ENCODE results near the gene SOD2.
A peak's percentile ranks its signal among the peaks of the same experiment; 100 is the strongest.

SOD2 gene

DNA sequence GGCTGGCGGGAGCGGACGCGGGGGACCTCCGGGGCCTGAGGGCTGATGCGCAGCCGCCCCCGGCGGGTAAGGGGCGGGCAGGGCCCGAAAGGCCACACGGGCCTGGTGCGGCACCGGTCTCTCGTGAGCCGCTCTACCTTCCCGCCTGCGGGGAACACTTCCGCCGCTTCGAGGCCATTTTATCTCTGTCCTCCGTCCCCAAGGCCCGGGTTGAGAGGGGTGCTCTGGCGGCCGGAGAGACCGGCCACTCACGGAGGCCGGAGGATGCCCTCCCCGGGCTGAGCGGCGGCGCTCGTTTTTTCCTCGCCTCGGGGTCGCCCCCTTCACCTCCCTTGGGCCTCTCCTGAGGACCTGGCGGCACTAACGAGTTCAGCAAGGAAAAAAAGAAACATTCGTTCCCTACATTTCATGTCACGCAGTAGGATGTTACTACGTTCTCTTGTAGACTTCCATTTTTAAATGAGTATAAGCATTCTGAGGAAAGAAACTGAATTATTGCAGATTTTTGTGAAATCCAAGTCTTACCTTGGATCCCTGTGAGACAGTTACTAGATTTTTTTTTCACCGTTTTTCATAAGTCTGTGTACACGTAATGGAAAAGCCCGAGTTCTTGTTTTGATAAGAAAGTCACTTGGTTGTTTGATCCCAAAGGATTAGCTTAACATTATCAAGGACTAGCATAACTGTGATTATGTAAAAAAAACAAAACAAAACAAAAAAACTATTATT is 34.8 kb upstream of the SOD2 start (continued):
- TF ChIP-seq FEZF1 (tag by site-specific recombination; IDR thresholded peaks at IDR 0.05) = no peak
- no peak for TF ChIP-seq ZNF529 (tag by site-specific recombination; IDR thresholded peaks at IDR 0.05; ENCODE audit: insufficient replicate concordance)
- no peak for TF ChIP-seq ZNF768 (tag by site-specific recombination; IDR thresholded peaks at IDR 0.05)
- no peak for TF ChIP-seq MZF1 (tag by site-specific recombination; IDR thresholded peaks at IDR 0.05; ENCODE audit: borderline replicate concordance)
- TF ChIP-seq ZEB2 (tag by site-specific recombination; IDR thresholded peaks at IDR 0.05) = peak; percentile 37; the same call in 1 of the 2 replicates
- TF ChIP-seq ZNF211 (tag by site-specific recombination; IDR thresholded peaks at IDR 0.05; ENCODE audit: low read depth) = no peak
- TF ChIP-seq KLF1 (tag by site-specific recombination; IDR thresholded peaks at IDR 0.05) = no peak
- no peak for TF ChIP-seq ZBTB7A (tag by site-specific recombination; IDR thresholded peaks at IDR 0.05; ENCODE audit: low read depth)
- no peak for TF ChIP-seq ZBTB26 (tag by site-specific recombination; optimal IDR thresholded peaks at IDR 0.05)

DNA sequence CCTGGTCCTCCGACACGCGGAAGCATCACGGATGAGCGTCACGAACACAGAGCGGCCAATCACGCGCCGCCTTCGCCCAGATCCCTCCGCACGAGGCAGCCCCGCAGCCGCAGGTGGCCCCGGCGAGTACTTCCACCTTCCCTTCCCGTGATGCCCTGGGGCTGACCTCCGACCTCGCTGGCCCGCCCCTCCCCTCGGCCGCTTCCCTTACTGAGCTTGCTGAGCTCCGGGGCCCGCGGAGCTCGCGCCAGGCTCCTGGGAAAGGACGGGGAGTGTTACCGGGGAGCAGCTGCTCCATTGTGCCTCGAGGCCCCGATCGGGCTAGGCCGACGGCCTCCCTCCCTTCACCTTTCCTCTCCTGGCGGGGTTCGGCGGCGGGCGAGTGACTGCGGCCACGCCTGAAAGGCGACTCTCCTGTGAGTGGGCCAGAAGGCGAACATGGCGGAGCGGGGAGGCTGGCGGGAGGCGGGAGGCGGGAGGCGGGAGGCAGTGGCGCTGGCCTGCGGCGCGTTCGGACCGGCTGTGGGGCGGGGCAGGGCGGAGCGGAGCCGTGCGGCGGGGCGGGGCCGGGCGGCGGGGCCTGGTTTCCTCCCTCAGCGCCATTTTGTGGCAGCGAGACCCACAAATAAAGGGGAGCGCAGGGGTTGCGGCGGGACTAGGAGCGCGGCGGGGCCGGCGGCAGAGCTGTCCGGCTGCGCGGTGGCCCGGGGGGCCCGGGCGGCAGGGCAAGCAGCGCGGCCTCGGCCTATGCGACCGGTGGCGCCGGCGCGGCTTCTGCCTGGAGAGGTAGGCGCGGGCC is 34.1 kb upstream of the SOD2 start, which contains the start of gene WTAP:
Gene WTAP, plus strand, starts transcription at position 589 of the 799 bp plus-strand sequence. CDS start 8,760 bp downstream, outside the sequence.
- peak within 1 kb of the TSS; percentile 99 for H3K27ac ChIP-seq (ENCODE audit: extremely low read depth, low read depth, low read length)
- CTCF ChIA-PET = interaction anchor here (0.7 to 1.8 kb wide), 2 partner anchors 36 to 371 kb away, joined by 3 to 8 read pairs; no protein-coding TSS in a partner anchor
- H3K36me3 ChIP-seq (ENCODE audit: control insufficient read depth in 2 of 2, insufficient read depth in 1 of 2, low read length in 2 of 2) = peaks cover 9 to 41% of the 10 kb centered on the region in 2 experiments; a peak in 2 of 3 replicates
- peaks cover 7% of the 10 kb centered on the region; the same call in 1 of the 2 replicates for H3K4me1 ChIP-seq (ENCODE audit: control insufficient read depth, insufficient read depth, low read length)
- POLR2A ChIA-PET = interaction anchor here (0.6 to 6.8 kb wide), 22 partner anchors 8 to 1235 kb away, joined by 3 to 115 read pairs (median 5); partner anchors contain the start of genes ACAT2, MRPL18, RSPH3 and SOD2
- peak within 1 kb of the TSS; percentile 91 for H3K4me3 ChIP-seq (ENCODE audit: low read depth, low read length)
- no peaks in the 10 kb centered on the region for H3K9me3 ChIP-seq (ENCODE audit: control insufficient read depth, insufficient read depth, low read depth, low read length)
- TF ChIP-seq ZNF830 (tag by site-specific recombination; IDR thresholded peaks at IDR 0.05; ENCODE audit: low read depth) = no peak
- no peak for TF ChIP-seq ZNF157 (tag by site-specific recombination; IDR thresholded peaks at IDR 0.05)
- TF ChIP-seq ZNF664 (tag by site-specific recombination; IDR thresholded peaks at IDR 0.05) = no peak
- peak; percentile 99 for TF ChIP-seq SCRT2 (tag by site-specific recombination; IDR thresholded peaks at IDR 0.05)
- peak; percentile 54; the same call in 1 of the 2 replicates for TF ChIP-seq ZNF768 (tag by site-specific recombination; IDR thresholded peaks at IDR 0.05)
- no peak for TF ChIP-seq OVOL3 (tag by site-specific recombination; IDR thresholded peaks at IDR 0.05)
- TF ChIP-seq ZNF23 (tag by site-specific recombination; IDR thresholded peaks at IDR 0.05; ENCODE audit: borderline replicate concordance) = no peak
- peak; percentile 75 for TF ChIP-seq ZNF335 (tag by site-specific recombination; conservative IDR thresholded peaks at IDR 0.05)
- TF ChIP-seq ZNF560 (tag by site-specific recombination; IDR thresholded peaks at IDR 0.05; ENCODE audit: borderline replicate concordance) = no peak
- peak; percentile 64 for TF ChIP-seq SETDB1 (IDR thresholded peaks at IDR 0.05; ENCODE audit: insufficient read length, low read length)
- TF ChIP-seq ZNF426 (tag by site-specific recombination; IDR thresholded peaks at IDR 0.05) = no peak
- TF ChIP-seq, protein P1, sequence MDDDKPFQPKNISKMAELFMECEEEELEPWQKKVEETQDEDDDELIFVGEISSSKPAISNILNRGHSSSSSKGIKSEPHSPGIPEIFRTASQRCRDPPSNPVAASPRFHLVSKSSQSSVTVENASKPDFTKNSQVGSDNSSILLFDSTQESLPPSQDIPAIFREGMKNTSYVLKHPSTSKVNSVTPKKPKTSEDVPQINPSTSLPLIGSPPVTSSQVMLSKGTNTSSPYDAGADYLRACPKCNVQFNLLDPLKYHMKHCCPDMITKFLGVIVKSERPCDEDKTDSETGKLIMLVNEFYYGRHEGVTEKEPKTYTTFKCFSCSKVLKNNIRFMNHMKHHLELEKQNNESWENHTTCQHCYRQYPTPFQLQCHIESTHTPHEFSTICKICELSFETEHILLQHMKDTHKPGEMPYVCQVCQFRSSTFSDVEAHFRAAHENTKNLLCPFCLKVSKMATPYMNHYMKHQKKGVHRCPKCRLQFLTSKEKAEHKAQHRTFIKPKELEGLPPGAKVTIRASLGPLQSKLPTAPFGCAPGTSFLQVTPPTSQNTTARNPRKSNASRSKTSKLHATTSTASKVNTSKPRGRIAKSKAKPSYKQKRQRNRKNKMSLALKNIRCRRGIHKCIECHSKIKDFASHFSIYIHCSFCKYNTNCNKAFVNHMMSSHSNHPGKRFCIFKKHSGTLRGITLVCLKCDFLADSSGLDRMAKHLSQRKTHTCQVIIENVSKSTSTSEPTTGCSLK (tag by site-specific recombination; IDR thresholded peaks at IDR 0.05) = no peak
- no peak for TF ChIP-seq RBAK (tag by site-specific recombination; IDR thresholded peaks at IDR 0.05)
- peak; percentile 67; the same call in 1 of the 2 replicates for TF ChIP-seq ZNF121 (tag by site-specific recombination; IDR thresholded peaks at IDR 0.05)
- TF ChIP-seq ZNF350 (tag by site-specific recombination; IDR thresholded peaks at IDR 0.05) = peak; percentile 60; the same call in 1 of the 2 replicates
- TF ChIP-seq ZNF114 (tag by site-specific recombination; IDR thresholded peaks at IDR 0.05) = no peak
- TF ChIP-seq, protein P2, sequence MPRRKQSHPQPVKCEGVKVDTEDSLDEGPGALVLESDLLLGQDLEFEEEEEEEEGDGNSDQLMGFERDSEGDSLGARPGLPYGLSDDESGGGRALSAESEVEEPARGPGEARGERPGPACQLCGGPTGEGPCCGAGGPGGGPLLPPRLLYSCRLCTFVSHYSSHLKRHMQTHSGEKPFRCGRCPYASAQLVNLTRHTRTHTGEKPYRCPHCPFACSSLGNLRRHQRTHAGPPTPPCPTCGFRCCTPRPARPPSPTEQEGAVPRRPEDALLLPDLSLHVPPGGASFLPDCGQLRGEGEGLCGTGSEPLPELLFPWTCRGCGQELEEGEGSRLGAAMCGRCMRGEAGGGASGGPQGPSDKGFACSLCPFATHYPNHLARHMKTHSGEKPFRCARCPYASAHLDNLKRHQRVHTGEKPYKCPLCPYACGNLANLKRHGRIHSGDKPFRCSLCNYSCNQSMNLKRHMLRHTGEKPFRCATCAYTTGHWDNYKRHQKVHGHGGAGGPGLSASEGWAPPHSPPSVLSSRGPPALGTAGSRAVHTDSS (tag by site-specific recombination; IDR thresholded peaks at IDR 0.05) = peak; percentile 10; the same call in 1 of the 2 replicates
- no peak; the same call in 1 of the 2 replicates for TF ChIP-seq ZNF707 (tag by site-specific recombination; IDR thresholded peaks at IDR 0.05)
- TF ChIP-seq ZNF174 (tag by site-specific recombination; IDR thresholded peaks at IDR 0.05) = no peak
- no peak for TF ChIP-seq ZNF747 (tag by site-specific recombination; IDR thresholded peaks at IDR 0.05)
- TF ChIP-seq, protein P3, sequence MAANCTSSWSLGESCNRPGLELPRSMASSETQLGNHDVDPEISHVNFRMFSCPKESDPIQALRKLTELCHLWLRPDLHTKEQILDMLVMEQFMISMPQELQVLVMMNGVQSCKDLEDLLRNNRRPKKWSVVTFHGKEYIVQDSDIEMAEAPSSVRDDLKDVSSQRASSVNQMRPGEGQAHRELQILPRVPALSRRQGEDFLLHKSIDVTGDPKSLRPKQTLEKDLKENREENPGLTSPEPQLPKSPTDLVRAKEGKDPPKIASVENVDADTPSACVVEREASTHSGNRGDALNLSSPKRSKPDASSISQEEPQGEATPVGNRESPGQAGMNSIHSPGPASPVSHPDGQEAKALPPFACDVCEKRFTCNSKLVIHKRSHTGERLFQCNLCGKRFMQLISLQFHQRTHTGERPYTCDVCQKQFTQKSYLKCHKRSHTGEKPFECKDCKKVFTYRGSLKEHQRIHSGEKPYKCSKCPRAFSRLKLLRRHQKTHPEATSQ (tag by site-specific recombination; IDR thresholded peaks at IDR 0.05) = peak; percentile 95; the same call in 1 of the 2 replicates
